ENCODE results near the gene UXS1.

The UXS1 gene

GRCh38 chr2:106089611-106090010 is 104.5 kb downstream of the UXS1 start:
- TF ChIP-seq, protein P1, sequence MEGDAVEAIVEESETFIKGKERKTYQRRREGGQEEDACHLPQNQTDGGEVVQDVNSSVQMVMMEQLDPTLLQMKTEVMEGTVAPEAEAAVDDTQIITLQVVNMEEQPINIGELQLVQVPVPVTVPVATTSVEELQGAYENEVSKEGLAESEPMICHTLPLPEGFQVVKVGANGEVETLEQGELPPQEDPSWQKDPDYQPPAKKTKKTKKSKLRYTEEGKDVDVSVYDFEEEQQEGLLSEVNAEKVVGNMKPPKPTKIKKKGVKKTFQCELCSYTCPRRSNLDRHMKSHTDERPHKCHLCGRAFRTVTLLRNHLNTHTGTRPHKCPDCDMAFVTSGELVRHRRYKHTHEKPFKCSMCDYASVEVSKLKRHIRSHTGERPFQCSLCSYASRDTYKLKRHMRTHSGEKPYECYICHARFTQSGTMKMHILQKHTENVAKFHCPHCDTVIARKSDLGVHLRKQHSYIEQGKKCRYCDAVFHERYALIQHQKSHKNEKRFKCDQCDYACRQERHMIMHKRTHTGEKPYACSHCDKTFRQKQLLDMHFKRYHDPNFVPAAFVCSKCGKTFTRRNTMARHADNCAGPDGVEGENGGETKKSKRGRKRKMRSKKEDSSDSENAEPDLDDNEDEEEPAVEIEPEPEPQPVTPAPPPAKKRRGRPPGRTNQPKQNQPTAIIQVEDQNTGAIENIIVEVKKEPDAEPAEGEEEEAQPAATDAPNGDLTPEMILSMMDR (IDR thresholded peaks at IDR 0.05; ENCODE audit: low read length, missing control alignments): no peak
- DNase-seq (ENCODE audit: low read depth): no peak
- no peak overlapping the region for H3K4me3 ChIP-seq (replicated peaks; ENCODE audit: low read depth, low read length)

DNA sequence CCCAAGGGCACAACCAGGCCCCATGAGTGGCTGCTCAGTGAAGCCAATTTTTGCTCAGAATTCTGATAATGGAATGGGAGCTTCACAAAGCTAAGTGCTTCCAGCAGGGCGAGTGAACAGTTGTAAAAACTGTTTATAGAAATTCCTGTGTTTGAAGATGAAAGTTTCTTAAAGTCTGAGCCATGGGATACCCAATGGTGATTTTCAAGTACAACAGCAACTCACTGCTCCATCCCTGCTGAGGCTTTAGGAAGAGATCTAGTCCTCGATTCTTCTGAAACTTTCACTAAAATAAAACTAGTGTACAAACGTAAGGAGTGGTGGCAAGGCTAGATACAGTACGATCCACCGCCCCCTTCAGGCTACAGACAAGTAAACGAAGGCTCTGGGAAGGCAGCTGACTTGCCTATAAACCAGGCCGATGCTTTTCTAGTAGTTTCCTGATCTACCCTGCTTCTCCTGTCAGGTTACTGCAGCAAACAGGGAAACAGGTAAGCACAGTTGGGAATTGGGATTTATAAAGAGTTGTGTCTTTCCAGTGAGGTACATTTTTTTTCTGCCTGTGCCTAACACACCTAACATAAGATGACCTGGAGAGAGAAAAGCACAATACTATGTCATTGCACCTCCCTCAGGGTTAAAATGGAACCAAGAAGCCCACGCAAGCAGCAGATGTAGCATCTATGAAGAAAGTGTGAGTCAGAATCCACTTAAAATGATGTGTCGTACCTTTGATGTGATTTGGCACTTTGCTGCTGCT is 108.7 kb downstream of the UXS1 start:
- peak; percentile 64 for DNase-seq (ENCODE audit: low read depth)
- TF ChIP-seq, protein P1 (IDR thresholded peaks at IDR 0.05; ENCODE audit: low read length, missing control alignments): peak; percentile 56
- no peak overlapping the region for H3K4me3 ChIP-seq (replicated peaks; ENCODE audit: low read depth, low read length)

GRCh38 chr2:106080959-106081358 is 113.1 kb downstream of the UXS1 start:
- no peak for DNase-seq (ENCODE audit: low read depth)

GRCh38 chr2:106078096-106078495 is 116.0 kb downstream of the UXS1 start:
- TF ChIP-seq, protein P1 (IDR thresholded peaks at IDR 0.05; ENCODE audit: low read length, missing control alignments): no peak
- no peak overlapping the region for H3K4me3 ChIP-seq (replicated peaks; ENCODE audit: low read depth, low read length)
- no peak for DNase-seq (ENCODE audit: low read depth)

More at GRCh38 chr2:106080959-106081358, 113.1 kb downstream of the UXS1 start:
- TF ChIP-seq, protein P1 (IDR thresholded peaks at IDR 0.05; ENCODE audit: low read length, missing control alignments): no peak
- no peak overlapping the region for H3K4me3 ChIP-seq (replicated peaks; ENCODE audit: low read depth, low read length)

- no peak overlapping the region for H3K4me3 ChIP-seq (replicated peaks; ENCODE audit: low read depth, low read length)
- TF ChIP-seq, protein P1 (IDR thresholded peaks at IDR 0.05; ENCODE audit: low read length, missing control alignments): no peak
- DNase-seq (ENCODE audit: low read depth): no peak
These were observed 117.2 kb downstream of the UXS1 start for GRCh38 chr2:106076941-106077340.

GRCh38 chr2:106075048-106075447 is 119.1 kb downstream of the UXS1 start:
- no peak for DNase-seq (ENCODE audit: low read depth)
- H3K4me3 ChIP-seq (replicated peaks; ENCODE audit: low read depth, low read length): no peak overlapping the region
- TF ChIP-seq, protein P1 (IDR thresholded peaks at IDR 0.05; ENCODE audit: low read length, missing control alignments): no peak
